Body of pancreas (tissue), 4 donors: Measurements from ENCODE around the gene DNPEP.

Experiments
- CTCF ChIP-seq, 7 experiments: fragments of 450-650 bp in 4 of 7; fragments of 200-600 bp in 3 of 7; sonication (generic) in 3 of 7; IDR thresholded peaks; one replicate each; pipeline ENCODE4 v1.5.1; 2016 to 2019; ENCODE audit warnings: antibody characterized with exemption in 7 of 7
- POLR2A ChIP-seq, 3 donors: fragments of 450-650 bp; IDR thresholded peaks; one replicate each; pipeline ENCODE4 v1.6.1; 2016; ENCODE audit warnings: antibody characterized with exemption in 3 of 3, mild to moderate bottlenecking in 2 of 3

DNA sequence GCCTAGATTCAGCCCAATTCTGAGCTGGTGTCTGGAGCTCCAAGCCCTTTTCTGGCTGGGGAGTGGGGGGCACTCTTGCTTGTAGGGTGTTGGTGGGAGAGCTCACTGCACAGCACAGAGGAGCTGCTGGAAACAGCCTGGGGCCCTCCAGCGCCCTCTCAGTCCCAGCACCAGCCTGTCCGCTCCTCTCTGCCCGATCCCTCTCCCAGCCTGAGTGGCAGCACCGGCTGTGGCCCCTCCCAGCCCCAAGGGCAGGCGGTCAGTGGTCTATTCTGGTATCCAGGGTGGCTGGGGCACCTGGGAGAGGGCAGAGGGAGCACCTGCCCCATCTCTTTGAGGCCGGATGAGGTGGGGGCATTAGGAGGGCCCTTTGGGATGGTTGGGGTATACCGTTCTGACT, 17.2 kb upstream of the DNPEP start:
- TF ChIP-seq POLR2A (IDR thresholded peaks at IDR 0.05) (no peak), CTCF (IDR thresholded peaks at IDR 0.05) (no peak)
